HCT116 (cell line): ENCODE measurements around the gene NELL1. TPM values are rescaled to one million over a fixed set of nuclear protein-coding genes. Genes with fewer than 3 reads are reported as not detected.

Experiments
- ATAC-seq: fragments of 200-7000 bp; cut with Tn5 transposase; 2 replicates; pipeline ENCODE4 v1.9.1; 2020; ENCODE audit warnings: mild to moderate bottlenecking, moderate library complexity
- BruUV-seq: library from RNA; stranded (reverse); fragments of 400-500 nt; replicated peaks from 2 replicates; lab custom pipeline; 2021; lab: Mats Ljungman, UMichigan
- CTCF ChIA-PET: fragments of 300-600 bp; sonication (Branson Sonifier 250); formaldehyde crosslinking; loops from one replicate; lab custom pipeline; 2021; ENCODE audit warnings: antibody characterized with exemption; lab: Charles Lee
- POLR2A ChIA-PET: fragments of 300-600, 350-600 bp; sonication (Branson Sonifier 250); formaldehyde crosslinking; loops from one replicate; lab custom pipeline; 2021; ENCODE audit warnings: antibody characterized with exemption; lab: Charles Lee
- RAD21 ChIA-PET, 2 experiments: fragments of 300-600 bp; sonication (Branson Sonifier 250); formaldehyde crosslinking; loops; one replicate each; lab custom pipeline; 2023; ENCODE audit warnings: low total read pairs in 2 of 2; ENCODE audit not compliant: uncharacterized antibody in 2 of 2, unreplicated experiment in 2 of 2, low non-redundant PET in 1 of 2; lab: Charles Lee
- DNase-seq: peaks from one replicate; pipeline ENCODE4 v3.0.0-alpha.2; 2010; ENCODE audit warnings: low read depth, low spot score
- H2AFZ ChIP-seq: fragments of 200-600 bp; shearing (Covaris generic), sonication (generic); 2 replicates; pipeline ENCODE4 v1.6.1; 2017; ENCODE audit warnings: low read depth, mixed run types, mixed read lengths, antibody characterized with exemption, low read length; ENCODE audit not compliant: poor library complexity, severe bottlenecking
- H3K27ac ChIP-seq: 2 replicates; pipeline ENCODE4 v1.5.1; 2012; ENCODE audit warnings: low read depth, low read length
- H3K27me3 ChIP-seq: fragments of 200-600 bp; sonication (generic); 2 replicates; pipeline ENCODE4 v1.6.1; 2016; ENCODE audit warnings: mixed run types, low read length, mixed read lengths; ENCODE audit not compliant: insufficient read depth
- H3K36me3 ChIP-seq, 2 experiments: fragments of 200-500 bp in 1 of 2; fragments of 200-600 bp in 1 of 2; sonication (Bioruptor generic) in 1 of 2; sonication (generic) in 1 of 2; 2 replicates each; pipeline versions ENCODE4 v1.5.1 to v1.6.1; 2014 to 2016; ENCODE audit warnings: low read length in 2 of 2, inconsistent platforms in 1 of 2, mixed read lengths in 1 of 2, mixed run types in 1 of 2; ENCODE audit not compliant: insufficient read depth in 2 of 2, control insufficient read depth in 1 of 2
- H3K4me1 ChIP-seq, 2 experiments: fragments of 200-600 bp in 1 of 2; sonication (generic) in 1 of 2; 2 replicates each; pipeline versions ENCODE4 v1.5.1 to v1.6.1; 2012 to 2017; ENCODE audit warnings: low read length in 2 of 2, inconsistent platforms in 1 of 2, mild to moderate bottlenecking in 1 of 2, mixed read lengths in 1 of 2, mixed run types in 1 of 2, moderate library complexity in 1 of 2; ENCODE audit not compliant: insufficient read depth in 2 of 2, control insufficient read depth in 1 of 2
- H3K4me2 ChIP-seq: fragments of 200-600 bp; sonication (generic); 2 replicates; pipeline ENCODE4 v1.6.1; 2017; ENCODE audit warnings: mixed run types, low read length, mixed read lengths
- H3K4me3 ChIP-seq, 2 experiments: fragments of 200-600 bp in 1 of 2; sonication (generic) in 1 of 2; replicated peaks in 1 of 2; 2 replicates each; pipeline ENCODE4 v1.5.1; 2011 to 2016; ENCODE audit warnings: low read length in 2 of 2, control low read depth in 1 of 2, low read depth in 1 of 2, mild to moderate bottlenecking in 1 of 2, mixed read lengths in 1 of 2, mixed run types in 1 of 2
- H3K79me2 ChIP-seq: fragments of 200-600 bp; sonication (generic); 2 replicates; pipeline ENCODE4 v1.6.1; 2017; ENCODE audit warnings: mild to moderate bottlenecking, mixed run types, low read length, moderate library complexity, mixed read lengths; ENCODE audit not compliant: insufficient read depth
- H3K9ac ChIP-seq: fragments of 200-600 bp; sonication (generic); 2 replicates; pipeline ENCODE4 v1.6.1; 2016; ENCODE audit warnings: low read length, mixed read lengths
- H3K9me2 ChIP-seq: fragments of 200-600 bp; sonication (generic), shearing (Covaris generic); 2 replicates; pipeline ENCODE4 v1.6.1; 2017; ENCODE audit warnings: mixed run types, mild to moderate bottlenecking, moderate library complexity; ENCODE audit not compliant: insufficient read depth
- H3K9me3 ChIP-seq, 2 experiments: fragments of 200-500 bp in 1 of 2; fragments of 200-600 bp in 1 of 2; sonication (Bioruptor generic) in 1 of 2; sonication (generic) in 1 of 2; 2 replicates each; pipeline ENCODE4 v1.6.1; 2014 to 2017; ENCODE audit warnings: low read length in 2 of 2, mixed read lengths in 2 of 2, inconsistent platforms in 1 of 2, low read depth in 1 of 2, mild to moderate bottlenecking in 1 of 2, mixed run types in 1 of 2, moderate library complexity in 1 of 2; ENCODE audit not compliant: control insufficient read depth in 1 of 2, insufficient read depth in 1 of 2
- H4K20me1 ChIP-seq: fragments of 200-600 bp; sonication (generic), shearing (Covaris generic); 2 replicates; pipeline ENCODE4 v1.6.1; 2017; ENCODE audit warnings: mixed run types, mild to moderate bottlenecking, moderate library complexity; ENCODE audit not compliant: insufficient read depth
- EZH2 ChIP-seq: fragments of 200-600 bp; sonication (generic); IDR thresholded peaks from 2 replicates; pipeline ENCODE4 v1.6.1; 2017; ENCODE audit warnings: antibody characterized with exemption, mixed run types
- FOSL1 ChIP-seq: IDR thresholded peaks from 2 replicates; pipeline ENCODE4 v1.6.1; 2012; ENCODE audit warnings: low read depth
- JUND ChIP-seq: IDR thresholded peaks from 2 replicates; pipeline ENCODE4 v1.6.1; 2012
- YY1 ChIP-seq: IDR thresholded peaks from 2 replicates; pipeline ENCODE4 v1.6.1; 2011; ENCODE audit warnings: low read length, low read depth, moderate library complexity, mild to moderate bottlenecking; ENCODE audit not compliant: insufficient replicate concordance; ENCODE audit errors: extremely low read depth
- ZFX ChIP-seq: fragments of 450-650 bp; IDR thresholded peaks from 2 replicates; pipeline ENCODE4 v1.6.1; 2017
- intact Hi-C: fragments of 100-400 bp; cut with micrococcal nuclease; formaldehyde crosslinking; loops from 2 replicates; pipeline ENCODE4 v1.10.0; 2022
- total RNA-seq: library from RNA; stranded (reverse); gene quantifications from one replicate; pipeline ENCODE4 v1.2.1, GENCODE V29; 2021; ENCODE audit not compliant: unreplicated experiment
- TF ChIP-seq, protein P1 (sequence below): IDR thresholded peaks from 2 replicates; pipeline ENCODE4 v1.6.1; 2012; ENCODE audit warnings: low read depth
- TF ChIP-seq, protein P2 (sequence below), 3 experiments: fragments of 200-600 bp in 1 of 3; sonication (generic) in 1 of 3; IDR thresholded peaks in 2 of 3; conservative IDR thresholded peaks in 1 of 3; 2 replicates each; pipeline ENCODE4 v1.5.1; 2012 to 2017; ENCODE audit warnings: low read depth in 2 of 3, low read length in 2 of 3, antibody characterized with exemption in 1 of 3, borderline replicate concordance in 1 of 3, control low read depth in 1 of 3, mild to moderate bottlenecking in 1 of 3, mixed read lengths in 1 of 3, mixed run types in 1 of 3, moderate library complexity in 1 of 3; ENCODE audit not compliant: insufficient read depth in 1 of 3
- TF ChIP-seq, protein P3 (sequence below): IDR thresholded peaks from 2 replicates; pipeline ENCODE4 v1.6.1; 2012

The NELL1 gene
- total RNA-seq, 1 experiment from 2014 or later: not detected

DNA sequence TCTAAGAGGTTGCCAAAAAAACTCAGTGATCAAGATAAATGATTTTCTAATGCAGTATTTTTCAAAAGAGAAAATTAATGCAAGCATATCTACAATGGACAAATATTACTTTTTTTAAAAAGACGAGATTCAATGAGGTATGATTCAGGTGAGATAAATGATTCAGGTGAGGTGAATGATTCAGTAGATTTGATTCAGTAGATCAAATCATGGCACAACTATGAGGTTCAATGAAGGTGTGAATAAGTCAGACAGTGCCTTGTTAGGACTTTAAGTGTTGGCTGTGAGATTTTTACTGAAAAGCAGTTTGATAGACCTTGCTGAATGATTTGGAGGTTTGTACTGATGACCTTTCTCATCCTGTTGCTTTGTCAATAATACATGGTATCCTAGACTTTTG is 742.2 kb downstream of the NELL1 start (continued):
- TF ChIP-seq, protein P1, sequence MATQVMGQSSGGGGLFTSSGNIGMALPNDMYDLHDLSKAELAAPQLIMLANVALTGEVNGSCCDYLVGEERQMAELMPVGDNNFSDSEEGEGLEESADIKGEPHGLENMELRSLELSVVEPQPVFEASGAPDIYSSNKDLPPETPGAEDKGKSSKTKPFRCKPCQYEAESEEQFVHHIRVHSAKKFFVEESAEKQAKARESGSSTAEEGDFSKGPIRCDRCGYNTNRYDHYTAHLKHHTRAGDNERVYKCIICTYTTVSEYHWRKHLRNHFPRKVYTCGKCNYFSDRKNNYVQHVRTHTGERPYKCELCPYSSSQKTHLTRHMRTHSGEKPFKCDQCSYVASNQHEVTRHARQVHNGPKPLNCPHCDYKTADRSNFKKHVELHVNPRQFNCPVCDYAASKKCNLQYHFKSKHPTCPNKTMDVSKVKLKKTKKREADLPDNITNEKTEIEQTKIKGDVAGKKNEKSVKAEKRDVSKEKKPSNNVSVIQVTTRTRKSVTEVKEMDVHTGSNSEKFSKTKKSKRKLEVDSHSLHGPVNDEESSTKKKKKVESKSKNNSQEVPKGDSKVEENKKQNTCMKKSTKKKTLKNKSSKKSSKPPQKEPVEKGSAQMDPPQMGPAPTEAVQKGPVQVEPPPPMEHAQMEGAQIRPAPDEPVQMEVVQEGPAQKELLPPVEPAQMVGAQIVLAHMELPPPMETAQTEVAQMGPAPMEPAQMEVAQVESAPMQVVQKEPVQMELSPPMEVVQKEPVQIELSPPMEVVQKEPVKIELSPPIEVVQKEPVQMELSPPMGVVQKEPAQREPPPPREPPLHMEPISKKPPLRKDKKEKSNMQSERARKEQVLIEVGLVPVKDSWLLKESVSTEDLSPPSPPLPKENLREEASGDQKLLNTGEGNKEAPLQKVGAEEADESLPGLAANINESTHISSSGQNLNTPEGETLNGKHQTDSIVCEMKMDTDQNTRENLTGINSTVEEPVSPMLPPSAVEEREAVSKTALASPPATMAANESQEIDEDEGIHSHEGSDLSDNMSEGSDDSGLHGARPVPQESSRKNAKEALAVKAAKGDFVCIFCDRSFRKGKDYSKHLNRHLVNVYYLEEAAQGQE: no peak

DNA sequence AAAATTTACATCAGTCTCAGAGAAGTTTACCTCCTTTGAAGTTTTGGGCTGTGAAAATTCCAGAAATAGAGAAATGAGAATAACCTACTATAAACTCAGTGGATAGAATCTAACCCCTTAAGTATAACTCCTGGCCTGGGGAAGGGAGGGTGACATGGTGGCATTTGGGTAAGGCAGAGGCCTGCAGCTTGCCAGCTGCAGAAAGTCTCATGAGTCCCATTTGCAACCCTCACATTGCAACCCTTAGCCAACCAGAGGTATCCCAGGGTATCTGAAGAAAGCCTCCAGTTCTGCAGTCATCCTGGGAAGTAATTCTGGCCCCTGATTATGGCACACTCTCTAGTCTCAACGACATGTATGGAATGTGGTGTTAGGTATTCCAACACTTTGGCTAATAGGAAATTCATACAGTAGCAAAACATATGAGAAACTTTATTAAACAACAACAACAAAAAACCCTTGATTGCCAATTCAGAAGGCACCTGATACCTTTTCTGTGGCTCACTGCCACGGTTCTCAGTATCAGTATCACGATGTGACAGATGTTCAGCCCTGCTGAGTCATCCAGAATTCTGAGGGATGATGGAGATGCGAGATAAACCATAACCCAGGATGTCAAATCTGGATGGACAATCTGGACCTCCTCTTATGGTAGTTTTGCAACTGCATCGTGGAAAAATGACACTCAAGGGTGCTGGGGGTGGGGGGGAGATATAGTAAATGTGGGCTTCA is 743.4 kb downstream of the NELL1 start:
- no peak for DNase-seq
- no peak overlapping the region for H2AFZ ChIP-seq
- intact Hi-C loops: loop anchor here (10.0 kb wide), 1 partner anchor 662 kb away; no protein-coding TSS in a partner anchor
- H3K79me2 ChIP-seq: no peaks in the 10 kb centered on the region
- no peak overlapping the region for H3K4me2 ChIP-seq
- no peak overlapping the region for H3K27ac ChIP-seq
- no TSS peak for BruUV-seq
- POLR2A ChIA-PET: no interaction called here
- CTCF ChIA-PET: no interaction called here
- H3K9me2 ChIP-seq: no peaks in the 10 kb centered on the region
- H3K4me3 ChIP-seq: no peak overlapping the region
- no peaks in the 10 kb centered on the region for H3K27me3 ChIP-seq
- RAD21 ChIA-PET: no interaction called here
- ATAC-seq: no peak
- peaks cover 16 to 21% of the 10 kb centered on the region in 2 experiments; a peak in 2 of 4 replicates for H3K9me3 ChIP-seq
- no peaks in the 10 kb centered on the region for H3K4me1 ChIP-seq
- H3K9ac ChIP-seq: no peak overlapping the region
- no peaks in the 10 kb centered on the region for H3K36me3 ChIP-seq
- TF ChIP-seq, protein P2, sequence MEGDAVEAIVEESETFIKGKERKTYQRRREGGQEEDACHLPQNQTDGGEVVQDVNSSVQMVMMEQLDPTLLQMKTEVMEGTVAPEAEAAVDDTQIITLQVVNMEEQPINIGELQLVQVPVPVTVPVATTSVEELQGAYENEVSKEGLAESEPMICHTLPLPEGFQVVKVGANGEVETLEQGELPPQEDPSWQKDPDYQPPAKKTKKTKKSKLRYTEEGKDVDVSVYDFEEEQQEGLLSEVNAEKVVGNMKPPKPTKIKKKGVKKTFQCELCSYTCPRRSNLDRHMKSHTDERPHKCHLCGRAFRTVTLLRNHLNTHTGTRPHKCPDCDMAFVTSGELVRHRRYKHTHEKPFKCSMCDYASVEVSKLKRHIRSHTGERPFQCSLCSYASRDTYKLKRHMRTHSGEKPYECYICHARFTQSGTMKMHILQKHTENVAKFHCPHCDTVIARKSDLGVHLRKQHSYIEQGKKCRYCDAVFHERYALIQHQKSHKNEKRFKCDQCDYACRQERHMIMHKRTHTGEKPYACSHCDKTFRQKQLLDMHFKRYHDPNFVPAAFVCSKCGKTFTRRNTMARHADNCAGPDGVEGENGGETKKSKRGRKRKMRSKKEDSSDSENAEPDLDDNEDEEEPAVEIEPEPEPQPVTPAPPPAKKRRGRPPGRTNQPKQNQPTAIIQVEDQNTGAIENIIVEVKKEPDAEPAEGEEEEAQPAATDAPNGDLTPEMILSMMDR (IDR thresholded peaks at IDR 0.05 in 2 of 3, conservative IDR thresholded peaks at IDR 0.05 in 1 of 3; ENCODE audit: borderline replicate concordance in 1 of 3, insufficient read depth in 1 of 3, low read depth in 2 of 3, low read length in 2 of 3): no peak
- TF ChIP-seq, protein P3, sequence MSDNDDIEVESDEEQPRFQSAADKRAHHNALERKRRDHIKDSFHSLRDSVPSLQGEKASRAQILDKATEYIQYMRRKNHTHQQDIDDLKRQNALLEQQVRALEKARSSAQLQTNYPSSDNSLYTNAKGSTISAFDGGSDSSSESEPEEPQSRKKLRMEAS: no peak
- TF ChIP-seq FOSL1 (no peak), ZFX (no peak), EZH2 (no peak), JUND (no peak), YY1 (no peak)
- TF ChIP-seq, protein P1: no peak
- H4K20me1 ChIP-seq: no peaks in the 10 kb centered on the region
